HuH-7 (cell line): ENCODE results near the gene ZNF254.
"Not testable (repeated sequence)": the region's sequence is repeated elsewhere in the genome, so short reads cannot be mapped to it uniquely, and the experiment has no call there.

Source experiments
- DNase-seq: peaks from one replicate; pipeline ENCODE4 v3.0.0; 2011; ENCODE audit warnings: low spot score

ZNF254 gene

DNA sequence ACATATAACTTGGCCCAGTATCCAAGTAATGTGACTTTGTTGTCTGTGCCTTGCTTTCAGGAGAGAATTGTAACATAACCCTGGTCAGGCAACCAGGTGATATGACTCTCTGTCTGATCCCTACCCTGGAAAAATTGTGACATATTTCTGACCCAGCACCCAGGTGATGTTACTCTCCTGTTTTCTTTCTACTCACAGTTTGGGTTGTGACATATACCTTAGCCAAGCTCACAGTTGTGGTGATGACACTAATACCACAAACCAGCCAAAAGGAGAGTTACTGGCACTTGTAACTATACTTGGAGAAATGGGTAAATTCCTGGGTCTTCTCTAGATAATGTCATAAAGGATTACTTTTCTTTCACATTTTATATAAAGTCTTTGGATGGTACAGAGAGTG lies 14.3 kb upstream of the ZNF254 start:
- no peak for DNase-seq

DNA sequence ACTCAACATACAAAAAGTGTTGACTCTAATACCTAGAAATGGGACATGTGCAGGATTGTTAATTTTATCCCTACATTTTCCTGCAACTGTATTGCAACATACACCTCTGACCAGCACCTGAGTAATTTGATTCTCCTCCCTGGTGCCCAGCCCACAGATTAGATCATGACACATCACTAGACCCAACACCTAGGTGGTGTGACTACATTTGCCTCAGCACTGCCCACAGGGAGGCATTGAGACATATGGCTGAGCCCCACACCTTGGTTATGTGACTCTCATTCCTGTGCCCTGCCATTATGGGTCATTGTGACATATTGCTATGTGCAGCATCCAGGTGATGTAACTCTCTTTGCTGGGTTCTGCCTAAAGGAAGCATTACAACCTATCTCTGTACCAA lies 13.2 kb upstream of the ZNF254 start:
- DNase-seq = no peak

DNA sequence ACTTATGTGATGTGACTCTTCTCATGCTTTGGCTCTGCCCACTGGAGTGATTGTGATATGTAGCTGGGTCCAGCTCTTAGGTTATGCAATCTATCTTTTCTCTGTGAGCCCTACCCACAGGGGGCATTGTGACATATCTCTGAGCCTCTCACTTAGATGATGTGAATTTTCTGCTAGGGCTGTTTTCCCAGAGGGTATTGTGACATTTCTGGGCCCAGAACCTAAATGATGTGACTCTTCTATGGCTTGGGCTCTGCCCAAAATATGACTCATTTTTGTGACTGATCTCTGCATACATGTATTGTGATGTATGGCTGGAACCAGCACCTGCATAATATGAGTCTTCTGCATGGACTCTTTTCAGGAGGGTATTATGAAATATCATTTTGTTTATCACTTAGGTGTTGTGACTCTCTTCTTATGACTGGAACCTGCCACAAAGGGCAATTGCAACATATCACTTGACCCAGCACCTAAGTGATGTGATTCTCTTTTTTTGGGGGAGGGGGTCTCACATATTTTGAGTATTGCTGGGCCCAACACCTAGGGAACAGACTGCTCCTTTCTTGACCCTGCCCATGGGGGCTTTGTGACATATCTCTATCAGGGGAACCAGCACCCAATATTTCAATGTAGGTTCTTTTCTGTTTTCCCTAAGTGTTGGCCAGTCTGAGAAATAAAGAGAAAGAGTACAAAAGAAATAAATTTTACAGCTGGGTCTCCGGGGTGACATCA lies 12.1 kb upstream of the ZNF254 start:
- DNase-seq = no peak

DNA sequence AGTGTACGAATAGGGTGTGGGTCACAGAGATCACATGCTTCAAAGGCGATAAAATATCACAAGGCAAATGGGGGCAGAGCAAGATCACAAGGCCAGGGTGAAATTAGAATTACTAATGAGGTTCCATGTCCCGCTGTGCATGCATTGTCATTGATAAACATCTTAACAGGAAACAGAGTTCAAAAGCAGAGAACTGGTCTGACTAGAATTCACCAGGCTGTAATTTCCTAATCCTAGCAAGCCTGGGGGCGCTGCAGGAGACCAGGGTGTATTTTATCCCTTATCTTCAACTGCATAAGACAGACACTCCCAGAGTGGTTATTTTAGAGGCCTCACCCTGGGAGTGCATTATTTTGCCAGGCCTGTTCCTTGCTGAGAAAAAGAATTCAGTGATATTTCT lies 11.5 kb upstream of the ZNF254 start:
- DNase-seq = not testable (repeated sequence)

DNA sequence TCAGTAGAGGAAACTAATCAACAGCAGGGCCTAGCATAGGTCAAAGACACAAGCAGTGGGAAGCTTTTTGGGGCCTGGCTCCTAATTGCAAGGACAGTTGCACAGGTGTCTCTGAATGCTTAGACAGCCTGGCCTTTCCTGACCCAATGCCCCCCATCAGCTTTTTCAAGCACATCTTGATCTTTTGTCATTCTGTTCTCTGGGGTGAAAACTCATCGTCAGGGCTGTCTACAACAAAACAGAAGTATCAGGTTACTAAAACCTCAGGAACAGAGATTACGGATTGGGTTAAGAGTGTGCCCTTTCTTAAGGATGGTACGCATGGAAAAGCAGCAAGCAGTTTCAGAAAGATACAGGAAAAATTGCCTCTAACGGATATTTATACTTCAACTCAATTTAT lies 8.3 kb upstream of the ZNF254 start:
- DNase-seq = no peak

DNA sequence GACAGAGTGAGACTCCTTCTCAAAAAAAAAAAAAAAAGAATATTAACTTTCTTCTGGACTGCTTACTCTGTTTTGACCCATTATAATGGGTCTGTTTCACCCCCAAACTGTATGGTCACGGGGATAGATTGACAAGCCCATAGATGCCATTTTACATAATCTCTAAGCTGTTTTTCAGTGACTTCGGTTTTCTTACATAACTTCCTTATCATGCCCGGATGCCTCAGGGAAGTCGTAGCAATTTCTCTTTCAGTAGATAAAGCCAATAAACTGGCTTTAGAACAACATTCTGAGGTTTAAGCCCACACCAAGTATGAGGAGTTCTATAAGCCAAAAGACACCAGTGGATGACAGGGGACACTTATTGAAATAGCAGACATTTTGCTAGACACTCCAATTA lies 5.9 kb upstream of the ZNF254 start:
- DNase-seq = no peak

DNA sequence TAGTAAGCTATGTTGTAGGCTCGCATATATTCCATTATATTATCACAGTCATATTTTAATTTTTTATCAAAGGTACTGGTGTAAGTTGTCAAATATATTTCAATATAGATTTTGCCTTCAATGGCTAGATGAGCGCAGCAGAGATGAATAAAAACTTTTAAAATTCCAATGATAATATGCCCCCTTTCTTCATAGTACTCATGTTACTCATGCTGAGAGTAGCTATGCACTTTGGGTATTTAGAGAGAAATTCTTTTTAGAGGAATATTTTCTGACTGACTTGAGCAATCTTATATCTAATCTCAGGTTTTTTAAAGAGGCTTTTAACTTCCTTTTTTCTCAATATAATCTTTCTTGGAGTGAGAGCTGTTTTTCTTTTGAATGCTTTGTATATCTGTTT lies 11.4 kb downstream of the ZNF254 start:
- no peak for DNase-seq

DNA sequence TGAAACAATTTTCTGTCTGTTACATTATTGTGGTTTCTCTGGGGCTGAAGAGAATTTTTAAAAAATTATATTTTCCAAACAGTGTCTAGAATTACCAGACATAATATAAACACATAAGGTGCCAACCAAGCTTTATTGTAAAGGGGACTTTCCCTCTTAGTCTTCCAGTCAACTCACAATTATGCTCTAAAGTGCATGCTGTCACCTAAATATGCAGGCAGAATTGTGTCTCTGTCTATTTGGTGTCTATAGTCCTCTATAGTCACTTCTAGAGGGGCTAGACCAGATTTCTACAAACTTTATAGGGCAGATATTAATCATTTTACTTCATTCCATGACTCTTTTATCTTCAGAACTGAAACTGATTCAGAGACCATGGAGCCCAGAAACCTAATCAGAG lies 12.8 kb downstream of the ZNF254 start:
- no peak for DNase-seq

DNA sequence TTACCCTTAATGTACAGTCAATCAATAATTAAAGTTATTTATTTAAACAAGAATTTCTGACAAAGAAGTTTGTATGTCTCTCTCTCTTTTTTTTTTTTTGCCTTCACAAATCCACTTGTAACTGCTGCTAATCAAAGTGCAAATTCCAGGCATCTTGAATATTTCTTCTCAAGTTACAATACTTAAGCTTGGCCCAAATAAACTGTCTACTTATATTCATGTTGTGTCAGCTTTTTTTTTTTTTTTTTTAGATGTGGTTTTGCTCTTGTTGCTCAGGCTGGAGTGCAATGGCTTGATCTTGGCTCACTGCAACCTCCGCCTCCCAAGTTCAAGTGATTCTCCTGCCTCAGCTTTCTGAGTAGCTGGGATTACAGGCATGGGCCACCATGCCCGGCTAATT lies 13.6 kb downstream of the ZNF254 start:
- DNase-seq = not testable (repeated sequence)

DNA sequence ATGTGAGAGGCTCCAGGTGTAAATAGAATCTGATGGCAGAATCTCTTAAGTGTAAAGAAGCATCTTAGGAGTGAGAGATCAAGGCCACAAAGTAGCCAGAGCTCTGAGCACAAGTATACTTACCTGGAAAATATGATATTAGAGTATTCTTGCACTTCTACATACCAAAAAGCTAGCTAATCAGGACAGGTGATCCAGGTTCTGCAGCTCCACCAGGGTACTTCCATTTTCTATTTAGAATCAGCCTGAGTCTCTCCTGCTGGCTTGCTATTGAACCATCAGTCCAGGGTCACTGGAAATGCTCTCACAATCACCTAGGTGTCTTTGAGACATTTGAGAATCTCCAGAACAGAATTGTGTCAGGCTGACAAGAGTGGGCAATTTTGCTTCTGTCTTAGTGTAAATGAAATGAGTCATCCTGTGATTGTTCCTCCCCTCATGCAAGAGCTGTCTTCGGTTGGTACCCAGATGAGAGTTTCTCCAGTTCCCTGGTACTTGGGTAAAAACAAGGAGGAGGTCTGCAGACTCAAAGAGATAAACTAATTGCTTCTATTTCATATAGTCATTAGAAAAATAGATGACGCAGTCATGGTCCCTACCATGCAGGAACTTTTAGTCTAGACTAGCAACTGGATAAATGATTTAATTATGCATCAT lies 14.6 kb downstream of the ZNF254 start:
- no peak for DNase-seq

DNA sequence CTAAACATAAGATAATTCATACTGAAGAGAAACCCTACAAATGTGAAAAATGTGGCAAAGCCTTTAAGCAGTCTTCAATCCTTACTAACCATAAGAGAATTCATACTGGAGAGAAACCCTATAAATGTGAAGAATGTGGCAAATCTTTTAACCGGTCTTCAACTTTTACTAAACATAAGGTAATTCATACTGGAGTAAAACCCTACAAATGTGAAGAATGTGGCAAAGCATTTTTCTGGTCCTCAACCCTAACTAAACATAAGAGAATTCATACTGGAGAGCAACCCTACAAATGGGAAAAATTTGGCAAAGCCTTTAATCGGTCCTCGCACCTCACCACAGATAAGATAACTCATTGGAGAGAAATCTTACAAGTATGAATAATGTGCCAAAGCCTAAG lies 40.6 kb downstream of the ZNF254 start:
- no peak for DNase-seq

DNA sequence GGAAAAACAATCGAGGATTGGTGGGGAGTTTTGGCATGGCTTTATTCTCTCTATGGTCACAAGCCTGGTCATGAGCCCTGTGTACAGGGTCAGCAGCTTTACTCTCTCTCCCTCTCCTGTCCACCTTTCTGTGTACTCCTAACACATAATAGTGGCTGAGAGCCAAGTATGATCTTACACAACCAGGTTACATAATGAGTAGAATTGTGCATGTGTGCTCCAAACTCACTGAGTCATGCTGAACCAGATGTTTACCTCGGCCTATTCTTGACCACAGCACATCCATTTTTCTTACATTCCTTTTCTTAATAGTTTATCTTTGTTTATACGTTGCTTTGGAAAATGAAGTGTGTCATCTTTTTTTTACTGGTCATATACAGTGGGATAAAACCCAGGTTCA lies 53.1 kb downstream of the ZNF254 start:
- peak; percentile 12 for DNase-seq

DNA sequence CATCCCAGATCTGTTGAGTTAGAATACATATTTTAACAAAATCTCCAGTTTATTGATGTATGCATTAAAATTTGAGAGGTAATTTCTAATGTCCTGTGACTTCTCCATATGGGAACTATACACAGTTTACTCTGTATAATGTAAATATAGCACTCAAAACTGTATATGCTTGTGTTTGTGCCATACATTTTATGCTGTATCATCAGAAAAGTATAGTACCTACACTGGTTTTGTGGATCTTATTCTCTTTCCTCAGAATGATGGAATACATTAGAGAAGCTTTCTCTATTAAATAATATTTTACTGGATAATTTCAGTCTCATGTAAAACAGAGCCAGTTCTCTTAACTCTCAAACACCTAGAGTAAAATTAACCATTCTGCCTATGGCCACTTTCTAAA lies 53.6 kb downstream of the ZNF254 start:
- no peak for DNase-seq

DNA sequence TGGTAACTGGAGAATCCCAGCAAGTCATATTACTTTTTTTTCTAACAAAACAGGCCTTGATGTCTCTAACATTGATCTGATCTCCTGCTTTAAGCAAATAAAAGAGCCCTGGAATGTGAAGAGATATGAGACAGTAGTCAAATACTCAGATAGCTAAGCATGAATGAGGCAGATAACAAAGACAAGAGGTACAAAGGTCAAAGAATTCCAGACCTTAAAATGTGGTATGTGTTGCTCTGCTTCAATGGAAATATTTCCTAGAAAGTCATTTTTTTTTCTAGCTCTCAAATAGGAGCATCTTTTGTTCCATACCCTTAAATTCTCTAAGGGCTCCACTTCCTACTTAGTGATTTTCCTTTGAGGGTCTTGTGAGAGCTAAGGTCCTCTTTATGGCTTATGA lies 54.6 kb downstream of the ZNF254 start:
- peak; percentile 20 for DNase-seq

DNA sequence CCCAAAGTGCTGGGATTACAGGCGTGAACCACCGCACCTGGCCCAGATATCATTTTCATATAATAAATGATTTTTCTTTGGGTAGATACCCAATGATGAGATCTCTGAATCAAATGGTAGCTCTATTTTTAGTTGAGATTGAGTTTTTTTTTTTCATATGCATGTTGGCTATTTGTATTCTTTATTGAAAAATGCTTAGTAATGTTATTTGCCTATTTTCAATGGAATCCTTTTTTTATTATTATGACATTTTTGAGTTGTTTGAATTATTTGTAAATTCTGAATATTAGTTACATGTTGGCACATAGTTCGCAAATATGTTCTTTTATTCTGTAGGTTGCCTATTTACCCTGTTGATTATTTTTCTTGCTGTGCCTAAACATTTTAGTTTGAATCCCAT lies 55.8 kb downstream of the ZNF254 start:
- no peak for DNase-seq

DNA sequence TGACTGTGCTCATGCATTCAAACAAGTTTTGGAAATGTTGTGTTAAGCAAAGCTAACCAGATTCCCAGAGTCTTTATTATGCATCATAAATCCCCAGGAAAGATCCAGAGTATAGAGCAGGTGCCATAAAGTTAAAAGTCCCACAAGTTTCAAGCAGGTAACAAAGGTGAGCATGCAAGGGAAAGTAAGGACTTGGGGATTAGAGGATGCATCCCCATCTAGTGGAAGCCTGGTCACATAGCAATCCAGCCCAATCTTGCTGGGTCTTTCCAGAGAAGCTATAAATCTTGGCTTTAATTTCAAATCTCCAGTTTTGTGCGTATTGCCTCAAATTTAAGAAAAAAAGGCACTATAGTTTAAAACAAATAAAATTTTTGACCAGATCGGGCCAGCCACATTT lies 72.7 kb downstream of the ZNF254 start:
- DNase-seq = peak; percentile 56

DNA sequence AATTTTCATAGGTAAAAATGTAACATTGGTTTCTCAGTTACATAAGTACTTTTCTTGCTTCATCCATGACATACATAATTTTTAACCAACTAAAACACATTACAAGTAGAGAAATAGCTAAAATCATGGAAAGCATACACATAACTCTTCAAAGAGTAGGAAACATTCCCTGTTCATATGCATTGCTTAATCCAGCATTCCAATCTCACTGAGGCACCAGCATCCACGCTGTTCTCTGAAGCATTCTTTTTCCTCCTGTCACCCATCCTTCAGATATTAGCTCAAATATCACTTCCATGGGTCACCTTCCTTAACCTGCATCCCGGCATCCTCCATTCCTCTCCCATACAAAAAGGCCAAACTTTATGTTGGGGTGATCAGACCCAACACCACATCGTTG lies 79.1 kb downstream of the ZNF254 start:
- DNase-seq = no peak

DNA sequence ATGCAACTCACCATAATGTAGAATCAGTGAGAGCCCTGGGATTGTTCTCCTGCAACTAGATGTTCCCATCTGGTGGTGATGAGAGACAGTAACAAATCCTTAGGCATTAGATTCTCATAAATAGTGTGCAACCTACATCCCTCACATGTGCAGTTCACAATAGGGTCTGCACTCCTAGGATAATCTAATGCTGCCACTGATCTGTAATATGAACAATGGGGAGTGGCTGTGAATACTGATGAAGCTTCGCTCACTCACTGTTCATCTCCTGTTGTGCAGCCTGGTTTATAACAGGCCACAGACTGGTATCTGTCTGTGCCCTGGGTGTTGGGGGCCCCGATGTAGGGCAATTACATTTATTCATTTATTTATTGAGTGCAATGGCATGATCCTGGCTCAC lies 86.9 kb downstream of the ZNF254 start:
- DNase-seq = no peak

DNA sequence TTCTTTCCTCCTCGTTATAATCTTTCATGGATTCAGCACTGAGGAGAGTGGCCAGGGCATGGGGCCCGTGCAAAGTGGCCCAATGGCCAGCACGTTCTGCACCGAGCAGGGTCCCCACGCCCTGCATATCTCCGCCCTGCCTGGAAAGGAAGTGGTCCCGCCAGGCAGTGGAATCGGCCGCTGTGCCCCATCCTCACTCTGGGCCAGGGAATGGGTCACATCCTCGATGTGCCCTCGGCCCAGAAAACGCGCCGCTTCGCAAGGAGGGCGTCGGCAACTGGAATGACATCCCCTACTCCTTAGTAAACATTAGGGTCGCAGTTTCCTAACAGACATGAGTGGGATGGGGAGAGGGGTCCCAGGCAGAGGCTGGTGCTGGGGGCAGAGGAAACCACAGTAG lies 90.7 kb downstream of the ZNF254 start:
- no peak for DNase-seq

DNA sequence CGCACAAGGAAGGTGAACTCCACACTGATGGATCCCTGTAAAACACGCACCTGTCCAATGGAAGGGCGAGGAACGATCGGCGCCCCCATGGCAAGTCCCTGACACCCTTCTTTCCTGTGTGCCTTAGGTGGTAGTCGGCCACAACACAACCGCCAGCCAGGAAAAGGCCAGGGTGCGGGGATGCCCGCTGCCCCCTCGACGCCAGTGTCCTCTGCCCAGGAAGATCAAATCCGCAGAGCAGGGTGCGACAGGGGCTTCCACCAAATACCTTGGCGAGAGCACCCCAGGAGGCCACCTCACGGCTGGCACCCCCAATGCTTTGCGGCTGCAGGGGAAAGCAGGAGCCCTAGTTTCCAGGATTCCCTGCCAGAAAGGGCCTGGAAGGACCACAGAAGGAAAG lies 91.2 kb downstream of the ZNF254 start:
- DNase-seq = no peak
